Stimulated activated CD4-positive, alpha-beta T cell treated with anti-CD3 and anti-CD28 coated beads, Interleukin-1b, Interleukin-23, amount 100 ng/mL, for 24 hours (primary cell): Measurements from ENCODE around the gene KAT6B.
"Not testable (repeated sequence)": the region's sequence is repeated elsewhere in the genome, so short reads cannot be mapped to it uniquely, and the experiment has no call there.

Experiments used
- DNase-seq, 4 experiments: peaks; one replicate each; pipeline ENCODE4 v3.0.0-alpha.2; 2020; ENCODE audit warnings: low read depth in 4 of 4, low spot score in 1 of 4

Gene KAT6B

GRCh38 chr10:74857586-74857985 lies 31.2 kb downstream of the KAT6B start:
- DNase-seq, result no peak

GRCh38 chr10:74859546-74859945 lies 33.1 kb downstream of the KAT6B start:
- no peak for DNase-seq

- no peak for DNase-seq
Measured at GRCh38 chr10:74862625-74863024, 36.2 kb downstream of the KAT6B start.

GRCh38 chr10:74863551-74863950 lies 37.2 kb downstream of the KAT6B start:
- no peak for DNase-seq

GRCh38 chr10:74867351-74867750 lies 41.0 kb downstream of the KAT6B start:
- DNase-seq, result no peak

- DNase-seq, result no peak
Measured at GRCh38 chr10:74868392-74868977, 42.1 kb downstream of the KAT6B start.

GRCh38 chr10:74869635-74870034 lies 43.2 kb downstream of the KAT6B start:
- no peak for DNase-seq

GRCh38 chr10:74870191-74870590 lies 43.8 kb downstream of the KAT6B start:
- DNase-seq, result no peak

GRCh38 chr10:74871595-74872382 lies 45.4 kb downstream of the KAT6B start:
- DNase-seq, result no peak

GRCh38 chr10:74873803-74874454 lies 47.5 kb downstream of the KAT6B start:
- no peak for DNase-seq

- DNase-seq, result no peak
Measured at GRCh38 chr10:74874649-74875048, 48.2 kb downstream of the KAT6B start.

- no peak for DNase-seq
Measured at GRCh38 chr10:74875068-74875467, 48.7 kb downstream of the KAT6B start.

DNA sequence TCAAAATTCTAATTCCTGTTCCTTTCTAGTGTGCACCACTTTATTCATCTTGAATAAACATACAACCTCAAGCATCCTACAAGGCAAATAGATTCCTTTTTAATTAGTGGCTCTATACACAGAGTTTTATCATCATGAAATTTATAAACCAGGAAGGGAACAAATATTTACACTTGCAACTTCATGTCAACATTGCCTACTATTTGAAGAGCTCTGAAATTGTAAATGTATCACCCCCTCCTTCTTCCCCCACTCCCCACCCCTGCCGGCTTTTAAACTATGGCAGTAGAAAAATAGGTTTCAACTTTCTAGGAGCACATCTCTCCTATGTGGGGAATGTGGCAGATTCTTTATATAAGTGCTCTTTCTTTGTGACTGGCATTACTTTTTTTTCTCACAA lies 49.6 kb downstream of the KAT6B start:
- no peak for DNase-seq

GRCh38 chr10:74877054-74877453 lies 50.7 kb downstream of the KAT6B start:
- not testable (repeated sequence) for DNase-seq

DNA sequence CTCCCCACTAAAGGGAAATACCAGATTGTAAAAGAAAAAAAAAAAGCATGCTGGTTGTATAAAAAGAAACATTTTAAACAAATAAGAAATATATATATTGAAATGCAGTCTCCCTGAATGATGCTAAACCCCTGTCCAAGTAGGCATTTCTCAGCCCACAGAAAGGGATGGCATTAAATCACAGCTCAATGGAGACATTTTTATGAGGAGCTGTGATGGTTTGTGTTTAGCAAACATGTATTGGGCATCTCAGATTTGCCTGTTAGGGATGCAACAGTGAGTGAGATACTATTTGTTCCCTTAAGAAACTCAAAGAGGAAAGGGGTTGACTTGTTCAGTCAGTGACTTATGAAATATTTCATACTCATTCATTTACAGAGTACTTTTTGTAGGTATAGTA lies 51.5 kb downstream of the KAT6B start:
- DNase-seq, result no peak

- no peak for DNase-seq
Measured at GRCh38 chr10:74880041-74880440, 53.6 kb downstream of the KAT6B start.

- no peak for DNase-seq
Measured at GRCh38 chr10:74881253-74881884, 55.0 kb downstream of the KAT6B start.

DNA sequence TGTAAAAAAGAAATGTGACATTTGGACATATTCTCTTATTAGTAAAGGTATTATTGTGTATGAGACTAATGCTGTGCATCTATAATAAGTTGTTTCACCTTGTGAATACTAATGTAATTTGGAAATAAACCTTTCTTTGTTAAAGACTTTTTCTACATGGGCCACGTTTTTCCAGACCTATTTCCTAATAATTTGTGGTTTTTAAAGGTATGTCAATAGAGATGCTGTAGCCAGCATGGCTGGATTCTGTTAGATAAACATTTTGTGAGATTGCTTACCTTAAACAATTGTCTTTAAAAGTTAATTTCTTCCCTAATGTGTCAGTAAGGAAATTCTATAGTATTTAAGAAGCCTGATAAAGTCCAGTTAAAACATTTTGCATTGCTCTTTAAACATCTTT lies 56.0 kb downstream of the KAT6B start:
- no peak for DNase-seq

GRCh38 chr10:74882831-74883230 lies 56.4 kb downstream of the KAT6B start:
- DNase-seq, result no peak

GRCh38 chr10:74883428-74883827 lies 57.0 kb downstream of the KAT6B start:
- DNase-seq, result no peak

DNA sequence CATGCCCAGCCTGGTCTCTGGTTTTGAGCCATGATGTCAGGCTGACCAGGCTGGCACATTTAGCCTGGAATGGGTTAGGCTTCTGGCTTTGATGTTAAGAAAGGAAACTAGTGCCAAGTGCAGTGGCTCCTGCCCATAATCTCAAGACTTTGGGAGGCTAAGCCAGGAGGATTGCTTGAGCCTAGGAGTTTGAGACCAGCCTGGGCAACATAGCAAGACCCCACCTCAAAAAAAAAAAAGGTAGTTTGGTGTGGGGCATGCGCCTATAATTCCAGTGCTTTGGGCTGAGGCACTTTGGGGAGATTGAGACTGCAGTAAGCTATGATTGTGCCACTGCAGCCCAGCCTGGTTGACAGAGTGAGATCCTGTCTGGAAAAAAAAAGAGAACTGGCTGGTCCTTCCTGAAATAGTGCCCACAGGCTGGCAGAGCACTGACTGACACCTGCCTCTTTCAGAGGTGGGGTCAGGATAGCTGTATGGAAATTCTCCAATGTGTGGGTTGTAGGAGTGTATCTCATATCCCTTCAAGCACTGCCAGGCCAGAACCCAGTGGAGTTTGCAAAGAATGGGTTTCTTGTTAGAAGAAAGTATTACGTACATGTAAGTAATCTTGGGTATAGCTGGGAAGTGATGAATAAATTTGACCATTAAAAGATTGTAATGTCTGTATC lies 61.3 kb downstream of the KAT6B start:
- no peak for DNase-seq
